ENCODE data around the gene PZP. TPM values are rescaled to one million over a fixed set of nuclear protein-coding genes. Genes with fewer than 3 reads are reported as not detected.

Gene PZP
- total and polyA plus RNA-seq, 2 of the 8 experiments (the other 6 are each of a cell fraction or from before 2014, with no cell fraction given): 0.08 TPM; not detected in 1

- TF ChIP-seq, protein P1, sequence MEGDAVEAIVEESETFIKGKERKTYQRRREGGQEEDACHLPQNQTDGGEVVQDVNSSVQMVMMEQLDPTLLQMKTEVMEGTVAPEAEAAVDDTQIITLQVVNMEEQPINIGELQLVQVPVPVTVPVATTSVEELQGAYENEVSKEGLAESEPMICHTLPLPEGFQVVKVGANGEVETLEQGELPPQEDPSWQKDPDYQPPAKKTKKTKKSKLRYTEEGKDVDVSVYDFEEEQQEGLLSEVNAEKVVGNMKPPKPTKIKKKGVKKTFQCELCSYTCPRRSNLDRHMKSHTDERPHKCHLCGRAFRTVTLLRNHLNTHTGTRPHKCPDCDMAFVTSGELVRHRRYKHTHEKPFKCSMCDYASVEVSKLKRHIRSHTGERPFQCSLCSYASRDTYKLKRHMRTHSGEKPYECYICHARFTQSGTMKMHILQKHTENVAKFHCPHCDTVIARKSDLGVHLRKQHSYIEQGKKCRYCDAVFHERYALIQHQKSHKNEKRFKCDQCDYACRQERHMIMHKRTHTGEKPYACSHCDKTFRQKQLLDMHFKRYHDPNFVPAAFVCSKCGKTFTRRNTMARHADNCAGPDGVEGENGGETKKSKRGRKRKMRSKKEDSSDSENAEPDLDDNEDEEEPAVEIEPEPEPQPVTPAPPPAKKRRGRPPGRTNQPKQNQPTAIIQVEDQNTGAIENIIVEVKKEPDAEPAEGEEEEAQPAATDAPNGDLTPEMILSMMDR (IDR thresholded peaks at IDR 0.05; ENCODE audit: control extremely low read depth in 1 of 3, insufficient read depth in 1 of 3, low read depth in 1 of 3, low read length in 3 of 3): peak; percentile 27 to 57 (median 33); a peak in 3 of 4 replicates
- no peak for TF ChIP-seq TEAD4 (IDR thresholded peaks at IDR 0.05; ENCODE audit: low read depth, low read length)
Observed at GRCh38 chr12:9134981-9135628, 73.1 kb downstream of the PZP start (continued).
